ENCODE measurements around the gene BRI3.

Gene BRI3

DNA sequence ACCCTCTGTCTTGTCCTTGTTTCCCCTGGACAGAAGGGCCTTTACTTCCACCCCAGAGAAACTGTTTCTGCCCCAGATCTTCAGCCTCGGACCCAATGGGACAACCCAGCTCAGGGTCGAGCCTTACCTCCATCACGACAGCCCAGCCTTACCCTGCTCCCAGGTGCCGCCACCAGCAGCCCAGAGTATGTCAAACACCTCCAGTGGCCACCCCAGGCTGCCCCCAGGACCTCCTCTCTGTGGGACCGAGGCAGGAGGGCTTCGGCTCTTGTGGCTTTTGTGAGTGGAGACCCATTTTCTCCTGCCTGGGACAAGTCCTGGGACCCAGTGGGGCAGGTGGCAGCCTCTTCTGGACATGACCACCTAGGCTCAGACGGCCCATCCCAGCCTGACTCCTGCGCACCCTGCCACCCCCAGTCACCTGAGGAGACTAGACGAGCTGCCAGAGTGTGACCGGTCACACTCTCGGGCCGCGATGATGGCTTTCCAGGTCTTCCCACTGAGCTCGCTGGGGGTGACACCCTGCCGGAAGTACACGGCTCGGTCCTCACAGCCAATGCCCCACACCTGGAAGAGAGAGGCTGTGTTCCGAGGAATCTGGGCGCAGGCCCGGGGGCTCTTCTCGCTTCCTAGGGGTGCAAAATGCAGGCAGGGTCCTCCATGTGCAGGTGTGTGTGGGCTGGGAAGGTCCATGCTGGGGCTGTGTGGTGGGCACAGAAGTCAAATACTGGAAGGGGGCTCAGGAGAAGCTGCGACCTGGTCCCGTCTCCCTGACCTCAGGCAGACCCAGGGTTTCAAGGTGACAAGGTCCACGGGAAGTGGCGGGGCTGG is 44.9 kb upstream of the BRI3 start:
- Histone ChIP-seq H3K79me2 (ENCODE audit: control insufficient read depth, low read length) (no peaks in the 10 kb centered on the region), H3F3A (ENCODE audit: control insufficient read depth, insufficient read depth) (0 out of 2 replicates have a peak, but pooled peaks cover 4% of the 10 kb centered on the region), H3K4me2 (ENCODE audit: low read length) (no peak overlapping the region), H3K36me3 (ENCODE audit: control insufficient read depth, low read length) (no peaks in the 10 kb centered on the region), H3K27ac (ENCODE audit: low read depth, low read length) (no peak overlapping the region), H4K20me1 (ENCODE audit: control insufficient read depth, insufficient read depth, low read depth, low read length) (peaks cover 12% of the 10 kb centered on the region), H3K4me3 (ENCODE audit: low read length) (no peak overlapping the region), H3K4me1 (ENCODE audit: control insufficient read depth, low read length) (no peaks in the 10 kb centered on the region), H3K9me2 (replicated peaks; ENCODE audit: control insufficient read depth, low read length) (no peaks in the 10 kb centered on the region), H3K27me3 (ENCODE audit: control insufficient read depth, low read length) (no peaks in the 10 kb centered on the region), H3K9me3 (ENCODE audit: control insufficient read depth, insufficient read depth, low read length) (no peaks in the 10 kb centered on the region)
- no peak for TF ChIP-seq EZH2phosphoT487 (IDR thresholded peaks at IDR 0.05; ENCODE audit: borderline replicate concordance, low read length)
- TF ChIP-seq, protein P1, sequence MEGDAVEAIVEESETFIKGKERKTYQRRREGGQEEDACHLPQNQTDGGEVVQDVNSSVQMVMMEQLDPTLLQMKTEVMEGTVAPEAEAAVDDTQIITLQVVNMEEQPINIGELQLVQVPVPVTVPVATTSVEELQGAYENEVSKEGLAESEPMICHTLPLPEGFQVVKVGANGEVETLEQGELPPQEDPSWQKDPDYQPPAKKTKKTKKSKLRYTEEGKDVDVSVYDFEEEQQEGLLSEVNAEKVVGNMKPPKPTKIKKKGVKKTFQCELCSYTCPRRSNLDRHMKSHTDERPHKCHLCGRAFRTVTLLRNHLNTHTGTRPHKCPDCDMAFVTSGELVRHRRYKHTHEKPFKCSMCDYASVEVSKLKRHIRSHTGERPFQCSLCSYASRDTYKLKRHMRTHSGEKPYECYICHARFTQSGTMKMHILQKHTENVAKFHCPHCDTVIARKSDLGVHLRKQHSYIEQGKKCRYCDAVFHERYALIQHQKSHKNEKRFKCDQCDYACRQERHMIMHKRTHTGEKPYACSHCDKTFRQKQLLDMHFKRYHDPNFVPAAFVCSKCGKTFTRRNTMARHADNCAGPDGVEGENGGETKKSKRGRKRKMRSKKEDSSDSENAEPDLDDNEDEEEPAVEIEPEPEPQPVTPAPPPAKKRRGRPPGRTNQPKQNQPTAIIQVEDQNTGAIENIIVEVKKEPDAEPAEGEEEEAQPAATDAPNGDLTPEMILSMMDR (IDR thresholded peaks at IDR 0.05; ENCODE audit: low read depth, low read length, poor library complexity, severe bottlenecking) = no peak

- H4K20me1 ChIP-seq (ENCODE audit: control insufficient read depth, insufficient read depth, low read depth, low read length) = peaks cover 13% of the 10 kb centered on the region
- no peaks in the 10 kb centered on the region for H3K9me2 ChIP-seq (replicated peaks; ENCODE audit: control insufficient read depth, low read length)
- H3K27ac ChIP-seq (ENCODE audit: low read depth, low read length) = no peak overlapping the region
- 0 out of 2 replicates have a peak, but pooled peaks cover 4% of the 10 kb centered on the region for H3F3A ChIP-seq (ENCODE audit: control insufficient read depth, insufficient read depth)
- no peaks in the 10 kb centered on the region for H3K27me3 ChIP-seq (ENCODE audit: control insufficient read depth, low read length)
- H3K9me3 ChIP-seq (ENCODE audit: control insufficient read depth, insufficient read depth, low read length) = no peaks in the 10 kb centered on the region
- no peak for TF ChIP-seq EZH2phosphoT487 (IDR thresholded peaks at IDR 0.05; ENCODE audit: borderline replicate concordance, low read length)
- TF ChIP-seq, protein P1 (IDR thresholded peaks at IDR 0.05; ENCODE audit: low read depth, low read length, poor library complexity, severe bottlenecking) = no peak
- no peak overlapping the region for H3K4me3 ChIP-seq (ENCODE audit: low read length)
- no peaks in the 10 kb centered on the region for H3K4me1 ChIP-seq (ENCODE audit: control insufficient read depth, low read length)
- H3K79me2 ChIP-seq (ENCODE audit: control insufficient read depth, low read length) = no peaks in the 10 kb centered on the region
- no peaks in the 10 kb centered on the region for H3K36me3 ChIP-seq (ENCODE audit: control insufficient read depth, low read length)
- H3K4me2 ChIP-seq (ENCODE audit: low read length) = no peak overlapping the region
Observed at GRCh38 chr7:98238076-98238475, 43.4 kb upstream of the BRI3 start.

GRCh38 chr7:98238976-98239375 is 42.5 kb upstream of the BRI3 start:
- Histone ChIP-seq H3K36me3 (ENCODE audit: control insufficient read depth, low read length) (no peaks in the 10 kb centered on the region), H3F3A (ENCODE audit: control insufficient read depth, insufficient read depth) (0 out of 2 replicates have a peak, but pooled peaks cover 4% of the 10 kb centered on the region), H3K27me3 (ENCODE audit: control insufficient read depth, low read length) (no peaks in the 10 kb centered on the region), H3K4me3 (ENCODE audit: low read length) (no peak overlapping the region), H4K20me1 (ENCODE audit: control insufficient read depth, insufficient read depth, low read depth, low read length) (peaks cover 13% of the 10 kb centered on the region), H3K4me1 (ENCODE audit: control insufficient read depth, low read length) (no peaks in the 10 kb centered on the region; the same call in 1 of the 2 replicates), H3K27ac (ENCODE audit: low read depth, low read length) (no peak overlapping the region), H3K9me3 (ENCODE audit: control insufficient read depth, insufficient read depth, low read length) (no peaks in the 10 kb centered on the region), H3K9me2 (replicated peaks; ENCODE audit: control insufficient read depth, low read length) (no peaks in the 10 kb centered on the region), H3K4me2 (ENCODE audit: low read length) (no peak overlapping the region), H3K79me2 (ENCODE audit: control insufficient read depth, low read length) (no peaks in the 10 kb centered on the region)
- TF ChIP-seq EZH2phosphoT487 (IDR thresholded peaks at IDR 0.05; ENCODE audit: borderline replicate concordance, low read length) = no peak
- TF ChIP-seq, protein P1 (IDR thresholded peaks at IDR 0.05; ENCODE audit: low read depth, low read length, poor library complexity, severe bottlenecking) = no peak
